Astrocyte (in vitro differentiated cells and primary cell): ENCODE results near the gene ALKBH4. TPM values are rescaled to one million over a fixed set of nuclear protein-coding genes. Genes with fewer than 3 reads are reported as not detected.

Experiments
- DNase-seq: peaks from one replicate; pipeline ENCODE4 v3.0.0-alpha.2; 2010; ENCODE audit warnings: low read depth
- FAIRE-seq: peaks from 2 replicates; lab custom pipeline; 2011; peaks lifted over from hg19 to GRCh38; lab: Jason Lieb, UNC
- H2AFZ ChIP-seq: 2 replicates; pipeline ENCODE4 v1.6.0; 2012; ENCODE audit warnings: low read depth, low read length, inconsistent platforms
- H3K27ac ChIP-seq: 2 replicates; pipeline ENCODE4 v1.5.1; 2011; ENCODE audit warnings: low read depth, low read length, inconsistent platforms
- H3K27me3 ChIP-seq: 2 replicates; pipeline ENCODE4 v1.6.0; 2011; ENCODE audit warnings: low read length, inconsistent platforms; ENCODE audit not compliant: insufficient read depth
- H3K36me3 ChIP-seq: 2 replicates; pipeline ENCODE4 v1.5.1; 2011; ENCODE audit warnings: low read length, inconsistent platforms; ENCODE audit not compliant: insufficient read depth
- H3K4me1 ChIP-seq: 2 replicates; pipeline ENCODE4 v1.5.1; 2011; ENCODE audit warnings: low read length, inconsistent platforms; ENCODE audit not compliant: insufficient read depth
- H3K4me2 ChIP-seq: 2 replicates; pipeline ENCODE4 v1.6.0; 2012; ENCODE audit warnings: low read length, inconsistent platforms
- H3K4me3 ChIP-seq: 2 replicates; pipeline ENCODE4 v1.5.1; 2011; ENCODE audit warnings: low read depth, mild to moderate bottlenecking, low read length, inconsistent platforms; ENCODE audit not compliant: insufficient read depth
- H3K79me2 ChIP-seq: 2 replicates; pipeline ENCODE4 v1.6.0; 2012; ENCODE audit warnings: mild to moderate bottlenecking, low read length, inconsistent platforms; ENCODE audit not compliant: insufficient read depth
- H3K9ac ChIP-seq: 2 replicates; pipeline ENCODE4 v1.6.0; 2012; ENCODE audit warnings: mild to moderate bottlenecking, low read length, inconsistent platforms
- H3K9me3 ChIP-seq: 2 replicates; pipeline ENCODE4 v1.5.1; 2012; ENCODE audit warnings: low read depth, mild to moderate bottlenecking, low read length, inconsistent platforms; ENCODE audit not compliant: insufficient read depth
- H4K20me1 ChIP-seq: 2 replicates; pipeline ENCODE4 v1.6.0; 2012; ENCODE audit warnings: low read length, inconsistent platforms; ENCODE audit not compliant: insufficient read depth
- H3K27ac Mint-ChIP-seq: one replicate; pipeline ENCODE4 v1.8.0; 2021; ENCODE audit warnings: mild to moderate bottlenecking, mixed read lengths; ENCODE audit not compliant: unreplicated experiment
- H3K27me3 Mint-ChIP-seq: one replicate; pipeline ENCODE4 v1.8.0; 2021; ENCODE audit warnings: low read depth, mixed read lengths; ENCODE audit not compliant: unreplicated experiment
- H3K36me3 Mint-ChIP-seq: one replicate; pipeline ENCODE4 v1.8.0; 2021; ENCODE audit warnings: low read depth, mixed read lengths; ENCODE audit not compliant: unreplicated experiment
- H3K4me1 Mint-ChIP-seq: one replicate; pipeline ENCODE4 v1.8.0; 2021; ENCODE audit warnings: low read depth, mixed read lengths; ENCODE audit not compliant: unreplicated experiment
- H3K4me3 Mint-ChIP-seq: one replicate; pipeline ENCODE4 v1.8.0; 2021; ENCODE audit warnings: mild to moderate bottlenecking, moderate library complexity, mixed read lengths; ENCODE audit not compliant: unreplicated experiment
- H3K9me3 Mint-ChIP-seq: one replicate; pipeline ENCODE4 v1.8.0; 2021; ENCODE audit warnings: mild to moderate bottlenecking, mixed read lengths; ENCODE audit not compliant: unreplicated experiment
- EZH2 ChIP-seq: IDR thresholded peaks from 2 replicates; pipeline ENCODE4 v1.6.1; 2012; ENCODE audit warnings: mild to moderate bottlenecking, low read length, inconsistent platforms; ENCODE audit not compliant: insufficient read depth
- total RNA-seq: library from RNA; stranded (reverse); gene quantifications from 2 replicates; pipeline ENCODE4 v1.2.1, GENCODE V29; 2021
- TF ChIP-seq, protein P1 (sequence below): IDR thresholded peaks from 2 replicates; pipeline ENCODE4 v1.5.1; 2011; ENCODE audit warnings: low read depth, mild to moderate bottlenecking, inconsistent platforms, low read length, moderate library complexity; ENCODE audit not compliant: insufficient read depth

The ALKBH4 gene
- total RNA-seq, 1 donor from 2014 or later = 8.7 TPM

DNA sequence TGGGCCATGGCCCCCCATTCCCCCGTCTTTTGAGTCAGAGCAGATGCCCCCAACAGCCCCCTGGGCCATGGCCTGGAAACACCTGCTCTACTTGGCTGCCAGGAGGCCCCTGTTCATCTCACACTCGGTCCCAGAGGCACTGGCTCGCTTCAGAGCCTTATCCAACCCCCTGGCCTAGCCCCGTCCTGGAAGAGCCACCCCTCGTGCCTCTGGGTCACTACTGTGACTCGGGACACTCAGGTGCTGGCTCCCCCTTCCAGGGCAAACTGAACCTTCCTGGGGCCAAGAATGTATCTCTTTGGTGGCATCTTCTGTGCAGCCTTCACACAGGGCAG lies 7.1 kb upstream of the ALKBH4 start:
- no peak overlapping the region for H3K27ac Mint-ChIP-seq
- H3K27me3 ChIP-seq = no peaks in the 10 kb centered on the region
- no peak overlapping the region for H3K9ac ChIP-seq
- no peaks in the 10 kb centered on the region for H3K9me3 ChIP-seq
- H3K4me1 Mint-ChIP-seq = no peaks in the 10 kb centered on the region
- no peak overlapping the region for H3K4me3 Mint-ChIP-seq
- TF ChIP-seq EZH2 = no peak
- peaks cover 2% of the 10 kb centered on the region for H3K4me1 ChIP-seq
- H3K36me3 Mint-ChIP-seq = peaks cover 4% of the 10 kb centered on the region
- no peak for FAIRE-seq
- no peaks in the 10 kb centered on the region for H3K79me2 ChIP-seq
- H3K9me3 Mint-ChIP-seq = no peaks in the 10 kb centered on the region
- no peak for DNase-seq
- no peak overlapping the region for H3K4me3 ChIP-seq
- peaks cover 3% of the 10 kb centered on the region for H3K36me3 ChIP-seq
- no peak overlapping the region for H3K4me2 ChIP-seq
- H4K20me1 ChIP-seq = peaks cover 18% of the 10 kb centered on the region
- no peak overlapping the region for H2AFZ ChIP-seq
- H3K27me3 Mint-ChIP-seq = no peaks in the 10 kb centered on the region
- no peak overlapping the region for H3K27ac ChIP-seq

DNA sequence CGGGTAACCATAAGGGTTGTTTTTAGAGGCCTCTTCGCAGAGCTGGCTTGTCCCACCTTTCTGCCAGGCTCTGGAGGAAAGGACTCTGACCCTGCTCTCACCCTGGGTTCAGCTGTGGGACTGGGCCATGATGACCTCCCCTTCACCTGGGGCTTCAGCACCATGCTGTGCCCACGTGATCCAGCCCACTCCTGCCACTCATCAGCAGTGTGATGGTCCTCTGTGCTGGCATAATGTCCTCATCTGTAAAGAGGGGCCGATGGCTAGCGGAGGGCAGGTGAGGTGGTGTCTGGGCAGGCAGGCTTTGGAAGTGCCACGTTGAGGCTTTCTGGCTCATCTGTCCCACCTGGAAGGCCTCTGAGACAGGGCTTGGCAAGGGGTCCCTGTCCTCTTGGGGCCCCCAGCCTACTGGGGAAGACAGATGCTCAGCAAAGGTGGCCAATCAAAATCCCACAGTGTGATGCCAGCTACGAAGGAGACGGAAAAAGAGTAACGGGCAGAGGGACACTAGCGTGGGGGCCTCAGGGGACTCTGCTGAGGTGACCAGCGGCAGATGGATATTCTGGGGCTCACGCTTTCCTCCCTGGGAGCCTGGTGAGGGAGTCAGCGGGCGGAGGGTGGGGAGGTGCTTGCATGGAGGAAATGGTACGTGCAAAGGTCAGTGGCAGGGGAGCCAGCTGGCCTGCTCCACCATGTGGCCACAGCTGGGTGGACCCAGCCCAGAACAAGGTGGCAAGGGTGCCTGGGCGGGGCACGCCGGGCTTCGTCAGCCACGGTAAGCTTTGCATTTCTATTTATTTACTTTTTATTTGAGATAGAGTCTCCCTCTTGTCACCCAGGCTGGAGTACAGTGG lies 5.5 kb upstream of the ALKBH4 start:
- Histone ChIP-seq H3K9ac (no peak overlapping the region), H3K27ac (no peak overlapping the region), H3K79me2 (peaks cover 9% of the 10 kb centered on the region), H3K4me1 (peaks cover 12% of the 10 kb centered on the region), H2AFZ (no peak overlapping the region), H3K27me3 (no peaks in the 10 kb centered on the region), H4K20me1 (peaks cover 27% of the 10 kb centered on the region), H3K36me3 (peaks cover 3% of the 10 kb centered on the region), H3K9me3 (no peaks in the 10 kb centered on the region), H3K4me3 (no peak overlapping the region), H3K4me2 (no peak overlapping the region)
- Mint-ChIP-seq H3K27ac (no peak overlapping the region), H3K9me3 (no peaks in the 10 kb centered on the region), H3K36me3 (peaks cover 4% of the 10 kb centered on the region), H3K4me1 (no peaks in the 10 kb centered on the region), H3K4me3 (no peak overlapping the region), H3K27me3 (no peaks in the 10 kb centered on the region)
- FAIRE-seq (no peak), DNase-seq (no peak)
- TF ChIP-seq EZH2 = no peak
- TF ChIP-seq, protein P1, sequence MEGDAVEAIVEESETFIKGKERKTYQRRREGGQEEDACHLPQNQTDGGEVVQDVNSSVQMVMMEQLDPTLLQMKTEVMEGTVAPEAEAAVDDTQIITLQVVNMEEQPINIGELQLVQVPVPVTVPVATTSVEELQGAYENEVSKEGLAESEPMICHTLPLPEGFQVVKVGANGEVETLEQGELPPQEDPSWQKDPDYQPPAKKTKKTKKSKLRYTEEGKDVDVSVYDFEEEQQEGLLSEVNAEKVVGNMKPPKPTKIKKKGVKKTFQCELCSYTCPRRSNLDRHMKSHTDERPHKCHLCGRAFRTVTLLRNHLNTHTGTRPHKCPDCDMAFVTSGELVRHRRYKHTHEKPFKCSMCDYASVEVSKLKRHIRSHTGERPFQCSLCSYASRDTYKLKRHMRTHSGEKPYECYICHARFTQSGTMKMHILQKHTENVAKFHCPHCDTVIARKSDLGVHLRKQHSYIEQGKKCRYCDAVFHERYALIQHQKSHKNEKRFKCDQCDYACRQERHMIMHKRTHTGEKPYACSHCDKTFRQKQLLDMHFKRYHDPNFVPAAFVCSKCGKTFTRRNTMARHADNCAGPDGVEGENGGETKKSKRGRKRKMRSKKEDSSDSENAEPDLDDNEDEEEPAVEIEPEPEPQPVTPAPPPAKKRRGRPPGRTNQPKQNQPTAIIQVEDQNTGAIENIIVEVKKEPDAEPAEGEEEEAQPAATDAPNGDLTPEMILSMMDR = no peak

DNA sequence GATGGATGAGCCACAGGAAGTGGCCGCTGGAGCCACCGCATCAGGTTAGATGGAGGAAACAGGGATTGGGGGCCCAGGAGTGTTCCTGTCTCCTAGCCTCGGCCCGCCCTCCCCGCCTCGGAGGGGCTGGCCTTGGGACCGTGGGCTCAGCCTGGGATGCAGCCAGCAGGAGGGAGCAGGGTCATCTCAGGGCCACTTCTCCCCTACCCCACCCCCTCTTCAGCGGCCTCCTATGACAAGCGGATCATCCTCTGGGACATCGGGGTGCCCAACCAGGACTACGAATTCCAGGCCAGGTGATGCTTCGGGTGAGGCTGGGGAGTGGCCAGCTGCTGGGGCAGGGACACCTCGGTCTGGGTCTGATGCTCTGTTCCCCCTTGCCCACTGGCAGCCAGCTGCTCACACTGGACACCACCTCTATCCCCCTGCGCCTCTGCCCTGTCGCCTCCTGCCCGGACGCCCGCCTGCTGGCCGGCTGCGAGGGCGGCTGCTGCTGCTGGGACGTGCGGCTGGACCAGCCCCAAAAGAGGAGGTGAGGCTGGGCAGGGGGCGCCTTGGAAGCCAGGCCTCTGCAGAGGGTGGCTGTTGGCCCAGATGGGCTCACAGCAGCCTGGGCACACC lies 4.8 kb upstream of the ALKBH4 start:
- no peak overlapping the region for H3K27ac ChIP-seq
- FAIRE-seq (no peak), DNase-seq (no peak)
- no peak overlapping the region for H3K9ac ChIP-seq
- peaks cover 3% of the 10 kb centered on the region for H3K36me3 ChIP-seq
- H3K4me1 ChIP-seq = peaks cover 12% of the 10 kb centered on the region
- no peak overlapping the region for H3K27ac Mint-ChIP-seq
- H3K27me3 Mint-ChIP-seq = no peaks in the 10 kb centered on the region
- peaks cover 4% of the 10 kb centered on the region for H3K36me3 Mint-ChIP-seq
- no peak overlapping the region for H3K4me3 Mint-ChIP-seq
- H3K27me3 ChIP-seq = no peaks in the 10 kb centered on the region
- H3K4me1 Mint-ChIP-seq = no peaks in the 10 kb centered on the region
- no peak overlapping the region for H2AFZ ChIP-seq
- no peak overlapping the region for H3K4me3 ChIP-seq
- H3K9me3 ChIP-seq = no peaks in the 10 kb centered on the region
- peaks cover 27% of the 10 kb centered on the region for H4K20me1 ChIP-seq
- TF ChIP-seq, protein P1 = no peak
- TF ChIP-seq EZH2 = no peak
- H3K9me3 Mint-ChIP-seq = no peaks in the 10 kb centered on the region
- H3K4me2 ChIP-seq = no peak overlapping the region
- peaks cover 15% of the 10 kb centered on the region for H3K79me2 ChIP-seq
